Parathyroid adenoma (tissue), 2 donors: ENCODE data around the gene TMEM108.

Experiments
- H2AFZ ChIP-seq: fragments of 300-600 bp; sonication (generic); one replicate; pipeline ENCODE4 v1.7.0; 2017; ENCODE audit warnings: antibody characterized with exemption, mild to moderate bottlenecking
- H3K27ac ChIP-seq: fragments of 300-600 bp; sonication (generic); one replicate; pipeline ENCODE4 v1.7.0; 2017
- H3K27me3 ChIP-seq: fragments of 300-600 bp; sonication (generic); one replicate; pipeline ENCODE4 v1.7.0; 2017; ENCODE audit warnings: low read length; ENCODE audit not compliant: control insufficient read depth, insufficient read depth
- H3K36me3 ChIP-seq: fragments of 300-600 bp; sonication (generic); one replicate; pipeline ENCODE4 v1.7.0; 2017; ENCODE audit warnings: low read length; ENCODE audit not compliant: control insufficient read depth, insufficient read depth
- H3K4me1 ChIP-seq: fragments of 300-600 bp; sonication (generic); one replicate; pipeline ENCODE4 v1.7.0; 2017; ENCODE audit warnings: control low read depth
- H3K4me2 ChIP-seq: fragments of 300-600 bp; sonication (generic); one replicate; pipeline ENCODE4 v1.7.0; 2017; ENCODE audit warnings: low read length
- H3K4me3 ChIP-seq: fragments of 300-600 bp; sonication (generic); one replicate; pipeline ENCODE4 v1.7.0; 2017; ENCODE audit warnings: low read depth, low read length
- H3K79me2 ChIP-seq: fragments of 300-600 bp; sonication (generic); one replicate; pipeline ENCODE4 v1.7.0; 2017; ENCODE audit warnings: control low read depth
- H3K9ac ChIP-seq: fragments of 300-600 bp; sonication (generic); one replicate; pipeline ENCODE4 v1.7.0; 2017; ENCODE audit warnings: mild to moderate bottlenecking
- H3K9me3 ChIP-seq: fragments of 300-600 bp; sonication (generic); one replicate; pipeline ENCODE4 v1.7.0; 2017; ENCODE audit warnings: low read length; ENCODE audit not compliant: control insufficient read depth
- CTCF ChIP-seq: fragments of 300-600 bp; sonication (generic); IDR thresholded peaks from one replicate; pipeline ENCODE4 v1.7.0; 2017; ENCODE audit warnings: antibody characterized with exemption, mild to moderate bottlenecking
- donor health status: primary hyperparathyroidism.

The TMEM108 gene

DNA sequence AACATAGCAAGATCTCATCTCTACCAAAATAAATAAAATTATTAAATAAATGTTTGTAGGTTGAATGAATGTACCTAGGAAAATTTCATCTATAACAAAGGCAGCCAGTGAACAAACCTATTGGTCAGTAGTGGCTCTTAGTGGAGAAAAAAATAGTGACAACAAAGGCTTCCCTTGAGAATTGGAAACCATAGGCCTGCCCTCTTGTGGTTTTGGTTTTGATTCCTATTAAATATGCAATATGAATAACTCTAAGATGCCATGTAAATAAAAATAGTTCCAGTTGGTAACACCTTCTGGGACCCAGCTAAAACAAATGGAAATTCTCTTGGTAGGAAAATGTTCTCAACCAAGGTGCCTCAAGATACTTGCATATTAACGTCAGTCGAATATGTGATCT is 216.0 kb downstream of the TMEM108 start:
- Histone ChIP-seq H3K79me2 (no peaks in the 10 kb centered on the region), H3K27ac (no peak overlapping the region), H3K36me3 (no peaks in the 10 kb centered on the region), H3K4me3 (no peak overlapping the region), H3K27me3 (no peaks in the 10 kb centered on the region), H3K4me1 (no peaks in the 10 kb centered on the region), H3K9ac (no peak overlapping the region), H2AFZ (no peak overlapping the region), H3K4me2 (no peak overlapping the region), H3K9me3 (no peaks in the 10 kb centered on the region)
- no peak for TF ChIP-seq CTCF

DNA sequence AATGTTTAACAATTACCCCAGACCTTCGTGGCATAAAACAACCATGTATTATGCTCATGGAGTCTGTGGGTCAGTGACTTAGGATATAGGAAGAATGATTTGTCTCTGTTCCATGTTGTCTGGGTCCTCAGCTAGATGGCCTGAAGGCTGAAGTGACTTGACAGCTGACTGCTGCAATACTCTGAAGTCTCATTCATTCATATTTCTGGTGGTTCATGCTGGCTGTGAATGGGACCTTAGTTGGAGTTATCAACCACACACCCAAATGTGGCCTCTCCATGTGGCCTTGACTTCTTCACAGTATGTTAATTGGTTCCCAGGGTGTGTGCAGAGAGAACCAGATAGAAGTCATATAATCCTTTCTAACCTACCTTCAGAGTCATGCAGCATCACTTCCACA is 216.5 kb downstream of the TMEM108 start:
- H3K4me1 ChIP-seq, result no peaks in the 10 kb centered on the region
- no peaks in the 10 kb centered on the region for H3K36me3 ChIP-seq
- no peak overlapping the region for H3K4me2 ChIP-seq
- no peak overlapping the region for H3K27ac ChIP-seq
- H3K79me2 ChIP-seq, result no peaks in the 10 kb centered on the region
- H3K9ac ChIP-seq, result no peak overlapping the region
- no peak overlapping the region for H2AFZ ChIP-seq
- H3K4me3 ChIP-seq, result no peak overlapping the region
- TF ChIP-seq CTCF, result no peak
- no peaks in the 10 kb centered on the region for H3K9me3 ChIP-seq
- H3K27me3 ChIP-seq, result no peaks in the 10 kb centered on the region

GRCh38 chr3:133256787-133257483 is 218.7 kb downstream of the TMEM108 start:
- H3K79me2 ChIP-seq, result no peaks in the 10 kb centered on the region

DNA sequence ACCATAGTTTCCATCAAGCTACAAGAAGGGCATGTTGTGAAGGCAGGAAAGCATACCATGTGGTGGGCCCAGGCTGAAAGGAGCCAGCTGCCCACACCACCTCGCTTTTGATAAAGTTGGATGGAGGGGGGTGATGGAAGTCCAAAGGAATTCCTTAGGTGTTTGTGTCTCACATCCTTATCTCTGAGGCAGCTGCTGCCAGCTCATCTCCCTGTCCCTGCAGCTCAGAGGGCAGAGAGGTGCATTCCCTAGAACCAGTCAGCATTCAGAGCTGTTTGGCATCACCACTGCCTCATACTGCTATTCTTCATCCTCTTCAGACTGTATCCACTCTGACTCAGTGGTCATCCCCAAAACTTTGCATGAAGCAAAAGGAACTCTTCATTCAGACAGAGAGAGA is 220.2 kb downstream of the TMEM108 start:
- Histone ChIP-seq H3K27ac (no peak overlapping the region), H2AFZ (no peak overlapping the region), H3K4me3 (no peak overlapping the region), H3K9ac (no peak overlapping the region), H3K4me2 (no peak overlapping the region), H3K36me3 (no peaks in the 10 kb centered on the region), H3K9me3 (no peaks in the 10 kb centered on the region), H3K79me2 (no peaks in the 10 kb centered on the region), H3K4me1 (no peaks in the 10 kb centered on the region), H3K27me3 (no peaks in the 10 kb centered on the region)
- TF ChIP-seq CTCF, result no peak

More at GRCh38 chr3:133256787-133257483, 218.7 kb downstream of the TMEM108 start:
- H3K4me2 ChIP-seq, result no peak overlapping the region
- H3K9ac ChIP-seq, result no peak overlapping the region
- no peaks in the 10 kb centered on the region for H3K36me3 ChIP-seq
- no peak for TF ChIP-seq CTCF
- H2AFZ ChIP-seq, result no peak overlapping the region
- H3K4me1 ChIP-seq, result no peaks in the 10 kb centered on the region
- H3K27me3 ChIP-seq, result no peaks in the 10 kb centered on the region
- no peaks in the 10 kb centered on the region for H3K9me3 ChIP-seq
- H3K4me3 ChIP-seq, result no peak overlapping the region
- no peak overlapping the region for H3K27ac ChIP-seq

DNA sequence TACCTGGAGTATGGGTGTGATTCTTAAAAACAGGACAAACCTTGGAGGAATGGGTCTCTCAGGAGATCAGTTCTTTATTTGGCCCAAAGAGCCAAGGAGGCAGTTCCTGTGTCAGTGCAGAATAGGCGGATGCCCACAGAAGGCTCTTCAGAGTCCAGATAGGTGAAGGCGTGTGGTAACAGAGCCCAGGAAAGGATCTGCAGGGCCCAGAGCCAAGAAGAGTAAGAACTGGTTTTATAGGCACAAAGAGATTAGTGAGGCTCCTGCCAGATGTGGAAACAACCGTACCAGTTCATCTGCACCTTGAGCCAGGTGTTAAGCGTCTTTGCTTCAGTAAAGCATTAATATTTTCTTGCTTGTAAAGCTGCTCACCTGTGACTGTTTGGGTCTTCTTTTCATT is 221.6 kb downstream of the TMEM108 start:
- H3K27me3 ChIP-seq, result no peaks in the 10 kb centered on the region
- H3K4me2 ChIP-seq, result no peak overlapping the region
- no peaks in the 10 kb centered on the region for H3K9me3 ChIP-seq
- no peak overlapping the region for H2AFZ ChIP-seq
- H3K79me2 ChIP-seq, result no peaks in the 10 kb centered on the region
- H3K4me3 ChIP-seq, result no peak overlapping the region
- no peaks in the 10 kb centered on the region for H3K36me3 ChIP-seq
- TF ChIP-seq CTCF, result no peak
- H3K27ac ChIP-seq, result no peak overlapping the region
- H3K4me1 ChIP-seq, result no peaks in the 10 kb centered on the region
- H3K9ac ChIP-seq, result no peak overlapping the region
